Measurements from ENCODE around the gene SMAD6. TPM values are rescaled to one million over a fixed set of nuclear protein-coding genes. Genes with fewer than 3 reads are reported as not detected.

SMAD6 gene
- total and polyA plus RNA-seq, 2 donors (not counting 1 experiment from before 2014, with no cell fraction given): 1.2 to 8.9 TPM

GRCh38 chr15:66777596-66778313 lies 75.7 kb downstream of the SMAD6 start:
- Histone ChIP-seq H3K4me3 (replicated peaks in 1 of 4; ENCODE audit: control extremely low read depth in 1 of 4, insufficient read depth in 1 of 4, low read depth in 3 of 4, low read length in 4 of 4) (no peak overlapping the region), H4K20me1 (ENCODE audit: control insufficient read depth, extremely low read depth, insufficient read depth, low read length) (no peaks in the 10 kb centered on the region), H3K4me1 (ENCODE audit: control insufficient read depth, extremely low read depth, insufficient read depth, low read length) (peaks cover 43% of the 10 kb centered on the region), H3K9me3 (ENCODE audit: control insufficient read depth, insufficient read depth, low read depth, low read length) (no peaks in the 10 kb centered on the region), H3K27ac (ENCODE audit: insufficient read depth, low read length) (no peak overlapping the region), H3K79me2 (ENCODE audit: control insufficient read depth, insufficient read depth, low read length) (peaks cover 3% of the 10 kb centered on the region), H3K27me3 (ENCODE audit: control insufficient read depth, insufficient read depth, low read length) (no peaks in the 10 kb centered on the region), H3K4me2 (ENCODE audit: extremely low read depth, insufficient read depth, low read length) (no peak overlapping the region), H3K9ac (ENCODE audit: insufficient read depth, low read length) (no peak overlapping the region), H3K36me3 (ENCODE audit: control insufficient read depth, insufficient read depth, low read length) (no peaks in the 10 kb centered on the region), H2AFZ (ENCODE audit: low read length) (no peak overlapping the region)
- no peak for TF ChIP-seq CTCF (conservative IDR thresholded peaks at IDR 0.05 in 1 of 2, IDR thresholded peaks at IDR 0.05 in 1 of 2; ENCODE audit: low read depth in 1 of 2, low read length in 2 of 2)
- TF ChIP-seq EZH2 (IDR thresholded peaks at IDR 0.05; ENCODE audit: low read length, missing control alignments): no peak
- DNase-seq (ENCODE audit: low read depth in 2 of 2): peak in 1 of 2 donors; percentile 23

GRCh38 chr15:66778314-66778665 lies 76.3 kb downstream of the SMAD6 start:
- Histone ChIP-seq H3K4me1 (ENCODE audit: control insufficient read depth, extremely low read depth, insufficient read depth, low read length) (peaks cover 41% of the 10 kb centered on the region), H3K4me3 (replicated peaks in 1 of 4; ENCODE audit: control extremely low read depth in 1 of 4, insufficient read depth in 1 of 4, low read depth in 3 of 4, low read length in 4 of 4) (no peak overlapping the region), H2AFZ (ENCODE audit: low read length) (no peak overlapping the region), H3K79me2 (ENCODE audit: control insufficient read depth, insufficient read depth, low read length) (peaks cover 3% of the 10 kb centered on the region), H3K9ac (ENCODE audit: insufficient read depth, low read length) (no peak overlapping the region), H4K20me1 (ENCODE audit: control insufficient read depth, extremely low read depth, insufficient read depth, low read length) (no peaks in the 10 kb centered on the region), H3K36me3 (ENCODE audit: control insufficient read depth, insufficient read depth, low read length) (no peaks in the 10 kb centered on the region), H3K27me3 (ENCODE audit: control insufficient read depth, insufficient read depth, low read length) (no peaks in the 10 kb centered on the region), H3K4me2 (ENCODE audit: extremely low read depth, insufficient read depth, low read length) (no peak overlapping the region), H3K27ac (ENCODE audit: insufficient read depth, low read length) (no peak overlapping the region), H3K9me3 (ENCODE audit: control insufficient read depth, insufficient read depth, low read depth, low read length) (no peaks in the 10 kb centered on the region)
- no peak for DNase-seq (ENCODE audit: low read depth in 2 of 2)
- TF ChIP-seq EZH2 (IDR thresholded peaks at IDR 0.05; ENCODE audit: low read length, missing control alignments) (no peak), CTCF (conservative IDR thresholded peaks at IDR 0.05 in 1 of 2, IDR thresholded peaks at IDR 0.05 in 1 of 2; ENCODE audit: low read depth in 1 of 2, low read length in 2 of 2) (no peak)

- Histone ChIP-seq H2AFZ (ENCODE audit: low read length) (no peak overlapping the region), H3K36me3 (ENCODE audit: control insufficient read depth, insufficient read depth, low read length) (no peaks in the 10 kb centered on the region), H3K4me2 (ENCODE audit: extremely low read depth, insufficient read depth, low read length) (no peak overlapping the region), H3K27me3 (ENCODE audit: control insufficient read depth, insufficient read depth, low read length) (no peaks in the 10 kb centered on the region), H3K9ac (ENCODE audit: insufficient read depth, low read length) (no peak overlapping the region), H3K27ac (ENCODE audit: insufficient read depth, low read length) (no peak overlapping the region), H4K20me1 (ENCODE audit: control insufficient read depth, extremely low read depth, insufficient read depth, low read length) (no peaks in the 10 kb centered on the region), H3K4me3 (replicated peaks in 1 of 4; ENCODE audit: control extremely low read depth in 1 of 4, insufficient read depth in 1 of 4, low read depth in 3 of 4, low read length in 4 of 4) (no peak overlapping the region), H3K4me1 (ENCODE audit: control insufficient read depth, extremely low read depth, insufficient read depth, low read length) (peaks cover 37% of the 10 kb centered on the region), H3K9me3 (ENCODE audit: control insufficient read depth, insufficient read depth, low read depth, low read length) (no peaks in the 10 kb centered on the region), H3K79me2 (ENCODE audit: control insufficient read depth, insufficient read depth, low read length) (peaks cover 3% of the 10 kb centered on the region)
- DNase-seq (ENCODE audit: low read depth in 2 of 2): no peak
- no peak for TF ChIP-seq EZH2 (IDR thresholded peaks at IDR 0.05; ENCODE audit: low read length, missing control alignments)
- TF ChIP-seq CTCF (conservative IDR thresholded peaks at IDR 0.05 in 1 of 2, IDR thresholded peaks at IDR 0.05 in 1 of 2; ENCODE audit: low read depth in 1 of 2, low read length in 2 of 2): no peak
These were observed 76.7 kb downstream of the SMAD6 start for GRCh38 chr15:66778716-66779115.

Data from fibroblast of lung (primary cell).